ENCODE measurements around the gene ARHGEF33. TPM values are rescaled to one million over a fixed set of nuclear protein-coding genes. Genes with fewer than 3 reads are reported as not detected.

Gene ARHGEF33
- total RNA-seq, 1 experiment from 2014 or later, result not detected

- DNase-seq (ENCODE audit: low spot score), result no peak
These were observed 127.7 kb downstream of the ARHGEF33 start for GRCh38 chr2:39017334-39017733.

- DNase-seq (ENCODE audit: low spot score), result no peak
These were observed 129.0 kb downstream of the ARHGEF33 start for GRCh38 chr2:39018638-39019037.

- DNase-seq (ENCODE audit: low spot score), result no peak
These were observed 130.7 kb downstream of the ARHGEF33 start for GRCh38 chr2:39020383-39020782.

GRCh38 chr2:39022642-39023235, 133.1 kb downstream of the ARHGEF33 start:
- no peak for DNase-seq (ENCODE audit: low spot score)

GRCh38 chr2:39023649-39024048, 134.0 kb downstream of the ARHGEF33 start:
- no peak for DNase-seq (ENCODE audit: low spot score)

GRCh38 chr2:39024833-39025232, 135.2 kb downstream of the ARHGEF33 start:
- no peak for DNase-seq (ENCODE audit: low spot score)

Other genes with a start within 250 kb of the ARHGEF33 start
- gene GALM, start 223.8 kb upstream of the ARHGEF33 start, total RNA-seq (2014; rRNA removed; shearing (Covaris generic)), result not detected in 2 replicates
- 308 and 364 TPM in 2 replicates for gene SRSF7, start 138.5 kb upstream of the ARHGEF33 start, total RNA-seq (2014; rRNA removed; shearing (Covaris generic))
- 16.3 and 31.3 TPM in 2 replicates for gene GEMIN6, start 111.7 kb upstream of the ARHGEF33 start, total RNA-seq (2014; rRNA removed; shearing (Covaris generic))
- 6.7 and 14.3 TPM in 2 replicates for gene DHX57, start 13.9 kb upstream of the ARHGEF33 start, total RNA-seq (2014; rRNA removed; shearing (Covaris generic))
- gene MORN2, start 13.9 kb upstream of the ARHGEF33 start, total RNA-seq (2014; rRNA removed; shearing (Covaris generic)), result 37.9 and 48.7 TPM in 2 replicates
- 14.3 and 25.8 TPM in 2 replicates for gene SOS1, start 231.2 kb downstream of the ARHGEF33 start, total RNA-seq (2014; rRNA removed; shearing (Covaris generic))